Endothelial cell (in vitro differentiated cells): Measurements from ENCODE around the gene MFSD6L. TPM values are rescaled to one million over a fixed set of nuclear protein-coding genes. Genes with fewer than 3 reads are reported as not detected.
A peak's percentile ranks its signal among the peaks of the same experiment; 100 is the strongest.

Source experiments
- DNase-seq: peaks from one replicate; pipeline ENCODE4 v3.0.0; 2021; ENCODE audit warnings: low spot score
- H3K27ac Mint-ChIP-seq: one replicate; pipeline ENCODE4 v1.8.0; 2021; ENCODE audit warnings: mixed read lengths, inconsistent platforms; ENCODE audit not compliant: unreplicated experiment
- H3K27me3 Mint-ChIP-seq: one replicate; pipeline ENCODE4 v1.8.0; 2021; ENCODE audit warnings: mild to moderate bottlenecking, moderate library complexity, mixed read lengths, inconsistent platforms; ENCODE audit not compliant: unreplicated experiment
- H3K36me3 Mint-ChIP-seq: one replicate; pipeline ENCODE4 v1.8.0; 2021; ENCODE audit warnings: mild to moderate bottlenecking, low read depth, mixed read lengths, inconsistent platforms; ENCODE audit not compliant: unreplicated experiment
- H3K4me1 Mint-ChIP-seq: one replicate; pipeline ENCODE4 v1.8.0; 2021; ENCODE audit warnings: mild to moderate bottlenecking, mixed read lengths, inconsistent platforms; ENCODE audit not compliant: unreplicated experiment
- H3K4me3 Mint-ChIP-seq: one replicate; pipeline ENCODE4 v1.8.0; 2021; ENCODE audit warnings: mild to moderate bottlenecking, mixed read lengths, inconsistent platforms; ENCODE audit not compliant: unreplicated experiment
- H3K9me3 Mint-ChIP-seq: one replicate; pipeline ENCODE4 v1.8.0; 2021; ENCODE audit warnings: mixed read lengths, inconsistent platforms; ENCODE audit not compliant: unreplicated experiment
- total RNA-seq: library from RNA; stranded (reverse); fragmentation: NEBNext Ultra II Directional; extraction: Animal tissue kit (Norgen Biotek cat#: 25700); gene quantifications from one replicate; pipeline ENCODE4 v1.2.1, GENCODE V29; 2021; ENCODE audit not compliant: unreplicated experiment
- TF ChIP-seq, protein P1 (sequence below): fragments of 200-600 bp; sonication (generic); IDR thresholded peaks from one replicate; pipeline ENCODE4 v1.5.0; 2021; ENCODE audit warnings: antibody characterized with exemption; ENCODE audit not compliant: unreplicated experiment

Gene MFSD6L
- total RNA-seq, 1 donor from 2014 or later, result not detected

GRCh38 chr17:8799570-8800212 lies 526 bp upstream of the MFSD6L start:
- no peaks in the 10 kb centered on the region for H3K36me3 Mint-ChIP-seq
- H3K27me3 Mint-ChIP-seq, result peaks cover 10% of the 10 kb centered on the region
- no peaks in the 10 kb centered on the region for H3K9me3 Mint-ChIP-seq
- TF ChIP-seq, protein P1, sequence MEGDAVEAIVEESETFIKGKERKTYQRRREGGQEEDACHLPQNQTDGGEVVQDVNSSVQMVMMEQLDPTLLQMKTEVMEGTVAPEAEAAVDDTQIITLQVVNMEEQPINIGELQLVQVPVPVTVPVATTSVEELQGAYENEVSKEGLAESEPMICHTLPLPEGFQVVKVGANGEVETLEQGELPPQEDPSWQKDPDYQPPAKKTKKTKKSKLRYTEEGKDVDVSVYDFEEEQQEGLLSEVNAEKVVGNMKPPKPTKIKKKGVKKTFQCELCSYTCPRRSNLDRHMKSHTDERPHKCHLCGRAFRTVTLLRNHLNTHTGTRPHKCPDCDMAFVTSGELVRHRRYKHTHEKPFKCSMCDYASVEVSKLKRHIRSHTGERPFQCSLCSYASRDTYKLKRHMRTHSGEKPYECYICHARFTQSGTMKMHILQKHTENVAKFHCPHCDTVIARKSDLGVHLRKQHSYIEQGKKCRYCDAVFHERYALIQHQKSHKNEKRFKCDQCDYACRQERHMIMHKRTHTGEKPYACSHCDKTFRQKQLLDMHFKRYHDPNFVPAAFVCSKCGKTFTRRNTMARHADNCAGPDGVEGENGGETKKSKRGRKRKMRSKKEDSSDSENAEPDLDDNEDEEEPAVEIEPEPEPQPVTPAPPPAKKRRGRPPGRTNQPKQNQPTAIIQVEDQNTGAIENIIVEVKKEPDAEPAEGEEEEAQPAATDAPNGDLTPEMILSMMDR, result no peak
- peaks cover 4% of the 10 kb centered on the region for H3K4me1 Mint-ChIP-seq
- H3K27ac Mint-ChIP-seq, result no peak overlapping the region
- DNase-seq, result no peak
- no peak overlapping the region for H3K4me3 Mint-ChIP-seq

- Mint-ChIP-seq H3K27ac (no peak overlapping the region), H3K9me3 (no peaks in the 10 kb centered on the region), H3K4me3 (peak overlapping the region; percentile 37), H3K27me3 (peaks cover 10% of the 10 kb centered on the region), H3K4me1 (peaks cover 18% of the 10 kb centered on the region), H3K36me3 (no peaks in the 10 kb centered on the region)
- DNase-seq, result no peak
- TF ChIP-seq, protein P1, result no peak
Observed at GRCh38 chr17:8798176-8798845, 854 bp downstream of the MFSD6L start.

DNA sequence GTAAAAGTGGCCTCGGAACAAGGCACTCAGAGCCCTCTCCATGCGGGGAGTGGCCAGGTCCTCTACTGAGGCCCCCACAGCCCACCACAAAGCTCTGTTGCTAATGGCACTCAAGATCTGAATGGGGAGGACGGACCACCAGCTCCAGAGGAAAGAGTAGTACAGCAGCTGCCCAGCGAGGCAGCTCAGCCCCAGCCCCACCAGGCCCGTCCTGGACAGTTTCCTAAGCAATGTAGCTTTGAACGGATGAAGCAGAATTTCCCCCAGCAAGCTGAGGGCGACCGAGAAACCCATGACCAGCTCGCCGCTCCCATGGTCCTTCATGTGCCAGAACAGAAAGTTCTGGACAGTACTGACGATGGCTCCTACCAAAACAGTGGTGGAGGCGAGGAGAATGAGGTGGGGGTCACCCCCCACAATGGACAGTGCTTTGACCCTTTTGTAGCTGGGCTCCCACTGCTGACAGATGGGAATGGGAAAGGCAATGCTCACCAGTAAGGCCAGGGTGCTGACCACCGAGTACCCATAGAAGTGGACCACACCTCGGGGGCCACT lies 1.5 kb downstream of the MFSD6L start:
- peaks cover 10% of the 10 kb centered on the region for H3K27me3 Mint-ChIP-seq
- H3K9me3 Mint-ChIP-seq, result no peaks in the 10 kb centered on the region
- peak overlapping the region; percentile 42 for H3K4me3 Mint-ChIP-seq
- no peak overlapping the region for H3K27ac Mint-ChIP-seq
- TF ChIP-seq, protein P1, result no peak
- peaks cover 18% of the 10 kb centered on the region for H3K4me1 Mint-ChIP-seq
- DNase-seq, result no peak
- no peaks in the 10 kb centered on the region for H3K36me3 Mint-ChIP-seq

DNA sequence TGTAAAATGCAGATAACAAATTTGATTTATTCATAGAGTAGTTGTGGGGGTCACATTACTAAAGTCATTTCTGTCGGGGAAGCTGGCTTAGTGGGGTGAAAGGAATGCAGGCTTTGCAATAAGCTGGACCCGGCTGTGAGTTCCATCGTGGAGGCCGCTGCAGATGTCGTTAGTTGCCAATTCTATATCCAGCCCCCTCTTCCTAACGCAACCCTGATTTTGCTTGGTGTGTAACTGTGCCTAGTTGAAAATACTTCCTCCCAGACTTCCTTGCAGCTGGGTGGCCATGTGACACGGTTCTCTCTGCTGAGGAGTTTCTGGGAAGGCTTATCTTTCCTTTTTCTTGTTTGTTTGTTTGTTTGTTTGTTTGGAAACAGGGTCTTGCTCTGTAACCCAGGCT lies 4.5 kb downstream of the MFSD6L start:
- Mint-ChIP-seq H3K27ac (no peak overlapping the region), H3K36me3 (no peaks in the 10 kb centered on the region), H3K9me3 (no peaks in the 10 kb centered on the region), H3K27me3 (peaks cover 6% of the 10 kb centered on the region), H3K4me1 (peaks cover 18% of the 10 kb centered on the region), H3K4me3 (no peak overlapping the region)
- no peak for DNase-seq
- TF ChIP-seq, protein P1, result no peak

DNA sequence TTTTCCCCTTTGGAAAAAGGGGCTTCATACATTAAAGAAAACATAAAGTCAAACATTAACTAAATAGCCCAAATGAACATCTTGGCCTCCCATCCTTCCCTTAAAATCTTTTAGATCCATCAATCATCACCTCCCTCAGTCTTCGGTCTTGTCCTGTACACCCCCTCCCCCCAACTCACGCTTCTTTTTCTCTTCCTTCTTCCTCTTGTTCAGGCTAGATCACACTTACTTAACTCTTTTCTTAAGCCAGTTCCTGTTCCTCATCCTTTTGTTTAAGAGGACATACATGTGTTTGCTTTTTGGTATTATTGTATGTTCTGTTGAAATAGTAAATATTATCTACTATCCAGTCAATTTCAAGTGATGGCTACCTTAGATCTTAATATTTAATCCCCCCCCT lies 5.5 kb downstream of the MFSD6L start:
- Mint-ChIP-seq H3K36me3 (no peaks in the 10 kb centered on the region), H3K27ac (peak overlapping the region; percentile 28), H3K27me3 (peaks cover 4% of the 10 kb centered on the region), H3K4me1 (peaks cover 18% of the 10 kb centered on the region), H3K4me3 (no peak overlapping the region), H3K9me3 (no peaks in the 10 kb centered on the region)
- DNase-seq, result no peak
- TF ChIP-seq, protein P1, result no peak
